Upper lobe of left lung (tissue), 4 donors: Measurements from ENCODE around the gene CCDC167.

ENCODE experiments used
- CTCF ChIP-seq, 6 experiments: fragments of 450-650 bp in 4 of 6; fragments of 200-600 bp in 2 of 6; sonication (generic) in 2 of 6; IDR thresholded peaks; one replicate each; pipeline ENCODE4 v1.5.1; 2016 to 2019; ENCODE audit warnings: antibody characterized with exemption in 6 of 6
- EP300 ChIP-seq, 4 donors: sonication (generic); formaldehyde crosslinking; IDR thresholded peaks; one replicate each; pipeline ENCODE4 v1.5.1; 2017; ENCODE audit warnings: antibody characterized with exemption in 4 of 4, control low read depth in 2 of 4
- POLR2A ChIP-seq, 4 donors: fragments of 450-650 bp; IDR thresholded peaks; one replicate each; pipeline ENCODE4 v1.5.1; 2016 to 2017; ENCODE audit warnings: antibody characterized with exemption in 4 of 4, mild to moderate bottlenecking in 2 of 4
- POLR2AphosphoS5 ChIP-seq, 2 donors: sonication (generic); formaldehyde crosslinking; IDR thresholded peaks; one replicate each; pipeline ENCODE4 v1.5.1; 2017; ENCODE audit warnings: antibody characterized with exemption in 2 of 2

GRCh38 chr6:37467718-37468117 is 32.0 kb downstream of the CCDC167 start:
- TF ChIP-seq CTCF (IDR thresholded peaks at IDR 0.05) (no peak), POLR2AphosphoS5 (IDR thresholded peaks at IDR 0.05) (no peak), POLR2A (IDR thresholded peaks at IDR 0.05) (no peak), EP300 (IDR thresholded peaks at IDR 0.05) (no peak)
